SKM-1 treated with dmso at 0.1 percent for 144 hours (cell line): ENCODE results near the gene RNF223.
A peak's percentile ranks its signal among the peaks of the same experiment; 100 is the strongest.

Experiments
- DNase-seq: peaks from one replicate; lab custom pipeline; 2025; ENCODE audit not compliant: unreplicated experiment; lab: John Stamatoyannopoulos, UW

Gene RNF223

DNA sequence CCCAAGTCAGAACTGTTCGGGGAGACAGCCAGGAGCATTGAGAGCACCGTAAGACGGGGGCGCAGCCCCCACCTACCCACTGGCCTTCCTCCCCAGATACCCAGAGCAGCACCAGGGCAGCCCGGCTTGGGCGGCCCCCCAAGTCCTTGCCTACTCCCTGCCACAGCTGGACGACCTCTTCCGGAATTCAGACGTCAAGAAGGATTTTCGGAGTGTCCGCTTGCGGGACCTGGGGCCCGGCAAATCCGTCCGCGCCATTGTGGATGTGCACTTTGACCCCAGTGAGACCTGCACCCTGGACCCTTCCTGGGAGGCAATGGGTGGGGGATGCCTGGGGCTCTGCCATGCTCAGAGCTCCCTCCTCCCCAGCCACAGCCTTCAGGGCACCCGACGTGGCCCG lies 26.7 kb downstream of the RNF223 start:
- DNase-seq = no peak

DNA sequence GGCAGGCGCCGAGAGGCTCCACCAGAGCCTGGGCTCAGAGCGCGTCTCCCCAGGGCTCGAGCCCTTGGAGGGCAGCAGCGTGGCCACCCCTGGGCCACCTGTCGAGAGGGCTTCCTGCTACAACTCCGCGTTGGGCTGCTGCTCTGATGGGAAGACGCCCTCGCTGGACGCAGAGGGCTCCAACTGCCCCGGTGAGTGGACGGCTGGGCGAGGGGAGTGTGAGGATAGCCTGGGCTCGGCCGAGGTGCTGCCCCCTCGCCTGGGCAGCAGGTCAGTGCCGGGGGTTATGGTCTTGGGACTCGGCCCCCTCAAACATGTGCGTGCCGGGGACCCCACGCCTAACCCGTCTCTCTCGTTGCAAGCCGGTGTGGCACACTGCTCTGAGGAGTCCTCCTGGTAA lies 27.3 kb downstream of the RNF223 start:
- no peak for DNase-seq

DNA sequence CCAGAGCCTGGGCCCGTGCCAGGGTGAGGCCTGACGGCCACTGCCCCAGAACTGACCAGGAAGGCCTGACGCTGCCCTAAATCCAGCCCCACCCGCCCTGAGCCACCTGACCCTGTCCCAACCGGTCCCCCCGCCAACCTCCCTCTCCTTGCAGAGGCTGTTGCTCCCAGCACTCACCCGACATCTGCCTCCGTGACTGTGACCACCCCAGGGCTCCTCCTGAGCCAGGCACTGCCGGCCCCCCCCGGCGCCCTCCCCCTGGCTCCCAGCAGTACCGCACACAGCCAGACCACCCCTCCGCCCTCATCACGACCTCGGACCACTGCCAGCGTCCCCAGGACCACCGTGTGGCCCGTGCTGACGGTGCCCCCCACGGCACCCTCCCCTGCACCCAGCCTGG lies 27.9 kb downstream of the RNF223 start:
- no peak for DNase-seq

DNA sequence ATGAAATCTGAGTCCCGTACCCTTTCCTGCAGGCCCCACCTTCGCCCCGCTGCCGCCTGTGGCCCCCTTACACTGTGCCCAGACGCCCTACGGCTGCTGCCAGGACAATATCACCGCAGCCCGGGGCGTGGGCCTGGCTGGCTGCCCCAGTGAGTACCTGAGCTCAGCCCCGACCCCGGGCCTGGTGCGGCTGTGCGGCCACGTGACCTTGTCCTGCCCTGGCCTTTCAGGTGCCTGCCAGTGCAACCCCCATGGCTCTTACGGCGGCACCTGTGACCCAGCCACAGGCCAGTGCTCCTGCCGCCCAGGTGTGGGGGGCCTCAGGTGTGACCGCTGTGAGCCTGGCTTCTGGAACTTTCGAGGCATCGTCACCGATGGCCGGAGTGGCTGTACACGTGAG lies 29.0 kb downstream of the RNF223 start:
- DNase-seq = no peak

DNA sequence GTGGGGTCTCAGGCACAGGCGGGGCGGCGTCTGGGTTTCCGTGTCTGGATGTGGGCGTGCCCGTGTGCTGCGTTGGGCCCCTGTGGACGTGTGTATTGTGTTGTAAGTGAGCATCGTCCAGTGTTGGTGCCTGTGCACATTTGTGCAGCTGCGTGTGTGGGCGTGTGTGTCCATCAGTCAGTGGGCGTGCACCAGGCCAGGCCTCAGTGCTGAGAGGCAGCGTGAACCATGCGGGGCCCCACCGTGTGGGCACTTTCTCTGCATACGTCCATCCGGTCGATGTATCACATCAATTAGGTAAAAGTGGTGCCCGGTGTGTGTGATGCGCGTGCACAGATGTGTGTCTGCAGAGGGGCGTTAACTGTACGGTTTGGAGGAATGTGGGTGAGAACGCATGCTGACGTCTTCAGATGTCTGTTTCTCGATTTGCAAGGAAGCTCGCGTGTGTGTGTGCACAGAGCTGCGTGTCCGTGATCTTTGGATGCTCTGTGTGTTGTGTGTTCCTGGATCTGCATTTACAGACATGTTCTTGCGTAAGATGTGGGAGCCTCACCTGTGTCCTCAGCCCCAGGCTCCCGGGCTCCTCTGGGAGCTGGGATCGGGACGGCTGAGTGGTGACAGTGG lies 29.5 kb downstream of the RNF223 start:
- no peak for DNase-seq

DNA sequence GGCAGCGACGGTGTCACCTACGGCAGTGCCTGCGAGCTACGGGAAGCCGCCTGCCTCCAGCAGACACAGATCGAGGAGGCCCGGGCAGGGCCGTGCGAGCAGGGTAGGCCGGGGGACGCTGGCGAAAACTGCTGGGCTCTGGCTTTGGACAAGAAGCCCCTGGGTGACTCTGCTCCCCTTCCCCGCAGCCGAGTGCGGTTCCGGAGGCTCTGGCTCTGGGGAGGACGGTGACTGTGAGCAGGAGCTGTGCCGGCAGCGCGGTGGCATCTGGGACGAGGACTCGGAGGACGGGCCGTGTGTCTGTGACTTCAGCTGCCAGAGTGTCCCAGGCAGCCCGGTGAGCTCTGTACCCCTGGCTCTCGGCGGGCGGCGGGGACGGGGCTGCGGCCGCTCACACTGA lies 30.2 kb downstream of the RNF223 start:
- no peak for DNase-seq

DNA sequence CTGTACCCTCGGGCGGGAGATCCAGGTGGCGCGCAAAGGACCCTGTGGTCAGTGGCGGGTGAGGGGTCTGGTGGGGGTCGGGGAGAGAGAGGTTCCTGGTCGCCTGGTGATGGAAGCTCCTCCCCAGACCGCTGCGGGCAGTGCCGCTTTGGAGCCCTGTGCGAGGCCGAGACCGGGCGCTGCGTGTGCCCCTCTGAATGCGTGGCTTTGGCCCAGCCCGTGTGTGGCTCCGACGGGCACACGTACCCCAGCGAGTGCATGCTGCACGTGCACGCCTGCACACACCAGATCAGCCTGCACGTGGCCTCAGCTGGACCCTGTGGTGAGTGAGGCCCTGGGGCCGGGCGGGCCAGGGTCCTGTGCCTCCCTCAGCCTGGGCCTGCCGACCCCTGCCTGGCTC lies 30.7 kb downstream of the RNF223 start:
- DNase-seq = no peak

DNA sequence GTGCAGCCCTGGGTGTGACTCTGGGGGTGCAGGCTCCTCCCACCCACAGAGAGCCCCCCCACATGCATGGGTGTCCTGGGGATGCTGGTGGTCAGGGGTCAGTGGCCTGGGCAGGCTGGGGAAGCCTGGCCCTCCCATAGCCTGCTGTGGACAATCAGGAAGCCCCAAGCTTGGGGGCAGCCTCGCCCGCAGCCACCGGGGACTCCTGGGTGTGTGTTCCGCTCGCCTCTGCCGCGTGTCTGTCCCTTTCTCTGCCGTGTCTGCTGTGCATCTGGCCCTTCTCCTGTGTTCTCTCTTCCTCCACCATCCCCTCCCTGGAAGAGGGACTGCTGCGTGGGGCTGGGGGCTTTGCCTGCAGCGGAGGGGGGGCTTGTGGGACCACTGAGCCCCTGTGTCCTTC lies 31.3 kb downstream of the RNF223 start:
- no peak for DNase-seq

DNA sequence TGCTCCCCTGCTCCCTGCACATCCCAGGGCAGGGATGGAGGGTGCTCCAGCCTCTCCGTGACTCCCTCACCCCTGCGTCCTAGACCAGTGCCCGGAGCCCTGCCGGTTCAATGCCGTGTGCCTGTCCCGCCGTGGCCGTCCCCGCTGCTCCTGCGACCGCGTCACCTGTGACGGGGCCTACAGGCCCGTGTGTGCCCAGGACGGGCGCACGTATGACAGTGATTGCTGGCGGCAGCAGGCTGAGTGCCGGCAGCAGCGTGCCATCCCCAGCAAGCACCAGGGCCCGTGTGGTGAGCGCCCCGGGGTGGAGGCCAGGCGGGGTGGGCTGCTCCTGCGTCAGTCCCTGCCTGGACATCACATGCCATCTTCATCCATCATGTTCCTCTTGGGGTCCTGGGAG lies 32.2 kb downstream of the RNF223 start:
- DNase-seq = no peak

DNA sequence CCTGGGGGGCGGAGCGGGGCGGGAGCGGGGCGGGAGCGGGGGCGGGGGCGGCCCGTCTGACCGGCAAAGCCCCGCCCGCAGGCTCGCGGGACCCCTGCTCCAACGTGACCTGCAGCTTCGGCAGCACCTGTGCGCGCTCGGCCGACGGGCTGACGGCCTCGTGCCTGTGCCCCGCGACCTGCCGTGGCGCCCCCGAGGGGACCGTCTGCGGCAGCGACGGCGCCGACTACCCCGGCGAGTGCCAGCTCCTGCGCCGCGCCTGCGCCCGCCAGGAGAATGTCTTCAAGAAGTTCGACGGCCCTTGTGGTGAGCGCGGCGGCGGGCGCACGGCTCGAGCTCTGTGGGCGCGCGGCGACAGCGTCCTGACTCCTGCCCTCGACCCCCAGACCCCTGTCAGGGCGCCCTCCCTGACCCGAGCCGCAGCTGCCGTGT lies 33.0 kb downstream of the RNF223 start:
- no peak for DNase-seq

DNA sequence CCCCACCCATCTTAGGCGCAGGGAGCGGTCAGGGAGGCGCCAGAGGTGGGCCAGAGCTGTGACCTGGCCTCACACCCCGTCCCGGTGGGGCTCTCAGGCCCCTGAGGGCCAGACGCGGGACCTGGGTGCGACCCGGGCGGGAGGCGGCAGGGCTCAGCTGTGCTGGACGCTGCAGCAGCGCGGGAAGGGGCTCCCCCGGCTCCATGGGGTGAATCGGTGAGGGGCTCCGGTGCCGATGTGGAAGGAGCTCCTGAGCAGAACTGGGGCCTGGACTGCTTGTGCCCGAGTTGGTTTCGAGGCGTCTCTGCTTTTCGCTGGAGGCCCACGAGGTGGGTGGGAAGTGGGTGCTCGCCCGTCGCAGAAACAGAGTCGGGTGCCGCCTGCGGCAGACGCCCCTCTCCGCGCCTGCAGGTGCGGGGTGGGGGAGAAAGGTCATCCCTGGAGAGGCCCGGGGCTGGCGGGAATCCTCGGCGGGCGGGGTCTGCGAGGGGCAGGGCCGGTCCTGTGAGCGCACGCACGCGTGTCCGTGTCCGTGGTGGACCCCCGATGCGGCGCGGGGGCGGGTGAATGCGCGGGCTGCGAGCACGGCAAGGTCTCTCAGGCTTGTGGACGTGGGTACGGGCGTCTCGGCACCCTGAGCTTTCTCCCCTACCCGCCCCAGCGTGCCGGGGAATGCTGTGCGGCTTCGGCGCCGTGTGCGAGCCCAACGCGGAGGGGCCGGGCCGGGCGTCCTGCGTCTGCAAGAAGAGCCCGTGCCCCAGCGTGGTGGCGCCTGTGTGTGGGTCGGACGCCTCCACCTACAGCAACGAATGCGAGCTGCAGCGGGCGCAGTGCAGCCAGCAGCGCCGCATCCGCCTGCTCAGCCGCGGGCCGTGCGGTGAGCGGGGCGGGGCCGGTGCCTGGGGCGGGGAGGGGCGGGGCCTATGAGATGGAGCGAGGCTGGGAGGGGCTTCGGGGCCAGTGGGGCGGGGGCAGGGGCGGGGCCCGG lies 33.8 kb downstream of the RNF223 start:
- DNase-seq = peak; percentile 57

DNA sequence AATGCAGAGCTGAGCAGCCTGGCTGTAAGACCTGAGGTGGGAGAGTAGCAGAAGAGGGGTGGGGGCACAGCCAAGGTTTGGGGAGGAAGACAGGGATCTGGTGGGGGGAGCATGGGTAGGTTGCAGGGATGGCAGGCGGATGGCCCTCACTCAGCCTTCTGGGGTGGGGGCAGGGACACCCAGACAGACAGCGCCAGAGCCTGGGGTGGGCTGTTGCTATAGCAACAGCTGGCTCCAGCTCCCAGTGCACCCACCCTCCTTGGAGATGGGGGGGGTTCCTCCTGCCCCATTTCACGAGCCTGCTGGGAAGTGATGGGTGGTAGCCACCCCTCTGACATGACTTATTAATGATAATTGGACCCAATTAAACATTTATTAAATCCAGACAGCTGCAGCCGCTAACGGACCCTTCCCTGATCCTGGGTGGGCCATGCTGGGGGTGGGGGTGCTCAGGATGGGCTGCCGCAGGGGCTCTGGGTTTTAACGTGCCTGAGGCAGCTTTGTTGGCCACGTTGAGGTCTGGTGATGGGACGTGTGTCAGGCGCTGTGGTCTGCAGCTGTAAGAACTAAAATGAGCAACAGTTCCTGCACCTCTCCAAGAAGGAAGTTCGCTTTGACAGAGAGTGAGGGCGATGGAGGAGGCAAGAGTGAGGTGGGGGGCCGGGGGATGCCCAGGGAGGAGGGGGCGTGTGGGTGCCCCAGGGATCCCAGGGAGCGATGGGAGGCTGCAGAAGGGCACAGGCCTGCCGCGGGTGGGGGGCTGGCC lies 34.8 kb downstream of the RNF223 start:
- peak; percentile 13 for DNase-seq

DNA sequence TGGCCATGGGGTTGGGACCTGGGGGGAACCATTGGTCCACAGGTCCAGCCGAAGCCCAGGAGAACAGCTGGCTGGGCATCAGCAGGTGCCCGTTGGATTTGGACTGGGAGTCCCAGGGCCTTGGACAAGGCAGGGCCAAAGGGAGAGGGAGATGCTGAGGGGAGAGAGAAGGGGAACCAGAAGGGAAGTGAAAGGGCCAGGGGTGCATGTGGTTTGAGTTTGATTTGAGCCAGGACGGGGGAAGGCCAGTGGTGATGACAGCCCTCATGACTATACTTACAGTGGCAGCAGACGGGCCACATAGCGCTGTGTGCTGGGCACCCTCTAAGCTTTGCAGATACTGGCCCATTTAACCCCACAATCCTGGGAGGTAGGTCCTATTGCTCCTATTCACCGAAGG lies 35.4 kb downstream of the RNF223 start:
- DNase-seq = peak; percentile 61

DNA sequence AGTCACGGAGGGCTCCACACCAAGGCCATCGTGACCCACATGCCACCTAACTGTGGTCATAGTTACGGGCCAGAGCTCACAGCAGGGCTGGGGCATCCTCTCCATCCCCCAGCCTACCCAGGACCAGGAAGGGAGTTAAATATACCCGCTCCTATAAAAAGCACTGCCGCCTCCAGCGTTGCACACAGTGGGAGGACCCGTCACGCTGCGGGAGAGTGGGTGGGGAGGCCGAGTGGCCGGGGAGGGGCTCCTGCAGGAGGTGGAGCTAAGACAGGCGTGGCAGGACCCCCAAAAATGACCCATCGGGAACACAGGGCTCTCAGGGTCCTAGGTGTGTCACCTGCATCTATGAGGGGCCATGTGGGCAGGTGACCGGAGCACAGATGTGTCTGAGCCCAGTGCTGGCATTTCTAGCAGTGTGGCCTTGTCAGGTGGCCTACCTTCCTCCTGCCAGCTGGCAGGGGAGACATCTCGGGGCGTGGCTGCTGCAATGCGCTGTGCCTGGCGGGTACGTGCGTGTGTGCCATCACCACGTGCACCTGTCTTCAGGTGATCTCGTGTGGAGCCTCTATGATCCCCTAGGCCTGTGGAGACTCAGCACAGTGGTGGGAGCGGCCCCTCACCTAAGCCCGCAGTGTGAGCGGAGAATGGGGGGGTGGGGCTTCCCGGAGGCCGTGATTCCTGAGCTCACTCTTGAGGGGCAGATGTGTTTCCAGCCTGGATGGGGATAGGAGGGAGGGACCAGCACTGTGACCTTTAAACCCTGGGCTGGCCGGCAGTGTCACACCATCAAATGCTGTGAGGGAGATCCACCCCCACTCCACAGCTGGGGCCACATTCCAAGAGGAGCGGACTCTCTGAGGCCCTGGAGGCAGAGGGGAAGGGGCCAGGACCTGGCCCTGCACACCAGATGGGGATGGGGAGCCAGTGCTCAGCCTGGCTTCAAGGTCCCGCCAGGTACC lies 36.5 kb downstream of the RNF223 start:
- DNase-seq = no peak

DNA sequence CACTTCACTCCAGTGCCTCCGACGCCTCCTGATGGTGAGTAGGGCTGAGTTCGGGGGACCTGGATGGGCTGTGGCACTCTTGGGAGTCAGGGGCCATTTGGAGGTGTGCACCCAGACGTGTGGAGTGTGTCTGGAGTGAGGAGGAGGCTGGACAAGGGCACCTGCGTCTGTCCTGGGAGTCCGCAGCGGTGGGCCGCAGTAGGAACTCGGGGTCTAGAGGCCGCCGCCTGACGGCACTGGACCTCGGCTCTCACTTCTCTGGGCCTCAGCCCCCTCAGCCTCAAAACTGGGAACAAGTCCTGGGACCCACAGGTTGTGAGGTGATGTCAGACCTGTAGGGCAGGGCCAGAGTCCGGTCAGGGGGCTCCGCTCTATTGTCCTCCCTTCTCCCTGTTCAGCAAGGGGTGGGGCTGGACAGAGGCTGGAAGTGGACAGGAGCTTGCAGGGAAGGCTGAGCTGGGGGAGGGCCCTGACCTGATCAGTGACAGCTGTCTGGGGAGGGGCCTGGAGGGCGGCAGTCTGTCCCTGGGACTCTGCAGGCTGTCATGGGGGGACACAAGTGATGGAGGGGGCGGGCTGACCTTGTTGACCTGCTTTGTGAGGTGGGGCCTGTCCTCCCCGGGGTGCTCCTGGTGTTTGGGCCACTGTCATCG lies 38.7 kb downstream of the RNF223 start:
- no peak for DNase-seq

DNA sequence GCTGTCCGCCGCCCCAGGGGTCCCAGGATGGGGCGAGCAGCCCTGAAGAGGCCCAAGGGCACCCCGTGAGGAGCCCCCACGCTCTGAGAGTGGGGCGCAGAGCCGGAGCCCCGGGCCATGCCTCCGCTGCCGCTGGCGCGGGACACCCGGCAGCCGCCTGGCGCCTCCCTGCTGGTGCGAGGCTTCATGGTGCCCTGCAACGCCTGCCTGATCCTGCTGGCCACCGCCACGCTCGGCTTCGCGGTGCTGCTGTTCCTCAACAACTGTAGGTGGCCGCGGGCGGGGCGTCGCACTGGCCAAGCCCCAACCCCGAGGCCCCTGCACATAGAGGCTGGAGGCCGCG lies 39.7 kb downstream of the RNF223 start:
- DNase-seq = no peak

DNA sequence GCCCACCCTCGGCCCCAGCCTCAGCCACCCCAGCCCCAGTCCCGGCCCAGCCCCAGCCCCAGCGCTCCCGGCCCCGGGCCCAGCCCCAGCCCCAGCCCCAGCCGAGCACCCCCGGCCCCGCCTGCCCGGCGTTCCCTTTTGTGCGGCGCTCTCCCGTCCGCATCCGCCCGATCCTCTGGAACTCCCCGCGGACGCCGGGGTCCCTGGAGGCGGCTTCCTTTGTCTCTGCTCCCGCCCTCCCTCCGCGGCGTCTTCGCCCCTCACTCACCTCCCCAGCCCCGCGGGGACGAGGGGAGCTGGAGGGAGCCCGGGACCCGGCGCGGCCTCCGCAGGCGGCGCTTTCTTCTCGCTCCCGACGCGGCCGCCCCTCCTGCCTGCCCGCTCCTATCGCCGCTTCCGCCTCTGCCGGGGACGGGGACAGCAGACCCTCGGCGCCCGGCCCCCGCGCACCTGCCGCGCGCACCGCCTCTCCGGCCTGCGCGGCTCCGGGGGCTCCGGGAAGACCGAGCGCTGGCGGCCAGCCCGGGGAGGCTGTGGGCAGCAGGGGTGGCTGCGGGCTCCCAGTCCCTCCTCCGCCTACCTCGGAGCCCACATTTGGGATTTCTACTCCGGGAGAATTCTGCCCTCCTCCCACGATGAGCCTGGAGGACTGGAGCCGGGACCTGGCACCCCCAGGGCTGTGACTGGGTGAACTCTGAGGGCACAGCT lies 40.2 kb downstream of the RNF223 start:
- no peak for DNase-seq

DNA sequence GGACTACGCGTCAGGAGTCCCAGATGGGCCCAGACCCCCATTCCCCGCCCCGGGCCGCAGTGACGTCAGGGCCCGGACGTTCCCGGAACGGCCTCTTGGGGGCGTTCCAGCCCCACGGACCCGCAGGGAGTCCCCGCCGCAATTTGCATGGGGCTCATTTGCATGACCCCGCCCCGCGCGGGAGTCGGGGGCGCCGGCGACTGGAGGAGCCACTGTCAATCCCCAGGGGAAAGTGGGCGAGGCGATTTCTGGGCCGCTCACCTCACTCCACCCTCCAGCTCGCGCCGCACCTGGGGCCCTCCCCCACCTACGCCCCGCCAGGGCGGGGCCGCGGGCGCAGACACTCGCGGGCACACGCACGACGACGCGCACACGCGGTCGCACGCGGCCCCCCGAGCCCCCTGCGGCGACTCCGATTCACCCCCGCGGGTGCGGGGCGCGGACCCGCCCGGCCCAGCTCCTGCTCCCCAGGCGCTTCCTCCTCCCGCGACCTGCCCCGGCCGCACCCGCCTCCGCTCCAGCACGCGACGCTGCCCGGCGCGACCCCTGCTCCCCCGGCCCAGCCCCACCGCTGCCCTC lies 41.0 kb downstream of the RNF223 start:
- no peak for DNase-seq

DNA sequence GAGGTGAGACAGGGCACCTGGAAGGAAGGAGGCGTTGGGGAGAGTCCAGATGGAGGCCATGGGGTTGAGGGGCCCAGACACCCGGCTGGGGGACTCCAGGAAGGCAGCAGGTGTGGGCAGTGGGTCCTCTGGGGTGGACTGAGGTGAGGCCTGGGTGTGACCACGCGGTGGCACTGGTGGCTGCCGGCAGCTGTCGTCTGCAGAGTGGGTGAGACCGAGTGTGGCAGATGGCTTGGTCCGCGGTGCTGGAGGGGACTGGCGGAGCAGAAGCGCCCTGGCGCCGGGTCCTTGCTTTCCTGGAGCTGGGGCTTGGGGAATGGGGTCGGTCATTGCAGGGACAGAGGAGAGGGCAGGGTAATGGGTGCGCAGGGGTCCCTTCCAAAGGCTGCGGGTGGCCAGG lies 41.7 kb downstream of the RNF223 start:
- no peak for DNase-seq
